HG02943 (cell line): ENCODE data around the gene IGF2BP3.

Source experiments
- ATAC-seq: cut with Tn5 transposase; IDR thresholded peaks from one replicate; pipeline ENCODE4 v1.9.1; 2021; ENCODE audit warnings: mild to moderate bottlenecking, low read depth, moderate library complexity; ENCODE audit not compliant: unreplicated experiment

IGF2BP3 gene

DNA sequence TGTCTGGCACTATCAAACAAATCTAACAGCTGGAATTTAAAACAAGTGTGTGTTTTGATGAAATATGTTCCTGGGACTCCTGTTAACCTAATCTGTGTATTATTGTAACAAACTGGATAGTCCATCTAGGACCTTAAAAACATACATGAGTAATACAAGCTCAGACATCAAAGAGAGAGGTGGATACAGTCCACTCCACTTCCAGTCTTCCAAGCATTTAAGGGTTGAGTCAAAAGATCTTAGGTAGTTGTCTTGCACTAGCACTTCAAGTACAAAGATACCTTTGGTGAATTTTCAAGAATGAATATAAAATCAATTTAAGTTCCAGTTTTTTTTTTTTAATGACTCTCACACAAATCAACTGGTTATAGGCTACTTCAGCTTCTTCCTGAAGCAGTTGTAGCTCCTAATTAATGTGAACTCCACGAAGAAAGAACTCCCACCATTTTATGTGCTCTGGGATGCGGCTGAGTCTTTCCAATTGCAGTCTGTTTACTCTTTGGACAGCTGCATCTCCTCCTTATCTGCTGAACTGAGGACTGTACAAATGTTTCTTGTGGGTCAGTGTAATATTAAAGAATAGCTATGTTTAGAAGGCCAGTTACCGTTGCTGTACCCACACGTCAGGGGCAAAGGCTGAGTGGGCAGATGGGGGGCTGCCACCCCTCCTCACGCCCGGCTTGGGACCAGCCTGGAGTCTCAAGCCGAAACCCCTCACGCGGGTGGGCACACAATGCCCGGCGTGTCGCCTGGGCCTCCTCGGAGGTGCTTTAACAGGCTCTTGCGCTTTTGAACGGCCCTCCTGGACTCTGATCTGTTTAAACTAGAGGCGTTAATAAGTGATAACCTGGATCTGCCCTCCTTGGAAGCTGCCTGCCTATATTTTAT, 2.9 kb upstream of the IGF2BP3 start:
- ATAC-seq: no peak

- ATAC-seq: no peak
These were observed 2.3 kb upstream of the IGF2BP3 start for GRCh38 chr7:23472556-23472955.

DNA sequence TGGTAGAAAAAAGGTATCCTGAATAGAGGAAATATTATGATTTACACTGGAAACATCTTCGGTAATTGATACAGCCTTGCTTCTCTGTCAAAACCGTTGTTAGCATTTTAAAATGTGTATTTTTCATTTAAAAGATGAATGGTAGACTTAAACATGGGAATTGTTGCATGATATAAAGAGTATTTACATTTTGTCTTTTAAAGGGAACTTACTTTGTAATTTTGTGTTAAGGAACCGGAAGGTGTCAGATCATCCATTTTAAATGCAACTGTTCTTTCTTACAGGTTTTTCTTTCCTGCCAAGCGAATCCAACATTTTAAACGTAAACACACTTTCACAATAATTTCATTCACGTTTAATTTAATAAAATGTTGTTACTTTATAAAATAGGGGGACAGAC, 1.8 kb upstream of the IGF2BP3 start:
- no peak for ATAC-seq

DNA sequence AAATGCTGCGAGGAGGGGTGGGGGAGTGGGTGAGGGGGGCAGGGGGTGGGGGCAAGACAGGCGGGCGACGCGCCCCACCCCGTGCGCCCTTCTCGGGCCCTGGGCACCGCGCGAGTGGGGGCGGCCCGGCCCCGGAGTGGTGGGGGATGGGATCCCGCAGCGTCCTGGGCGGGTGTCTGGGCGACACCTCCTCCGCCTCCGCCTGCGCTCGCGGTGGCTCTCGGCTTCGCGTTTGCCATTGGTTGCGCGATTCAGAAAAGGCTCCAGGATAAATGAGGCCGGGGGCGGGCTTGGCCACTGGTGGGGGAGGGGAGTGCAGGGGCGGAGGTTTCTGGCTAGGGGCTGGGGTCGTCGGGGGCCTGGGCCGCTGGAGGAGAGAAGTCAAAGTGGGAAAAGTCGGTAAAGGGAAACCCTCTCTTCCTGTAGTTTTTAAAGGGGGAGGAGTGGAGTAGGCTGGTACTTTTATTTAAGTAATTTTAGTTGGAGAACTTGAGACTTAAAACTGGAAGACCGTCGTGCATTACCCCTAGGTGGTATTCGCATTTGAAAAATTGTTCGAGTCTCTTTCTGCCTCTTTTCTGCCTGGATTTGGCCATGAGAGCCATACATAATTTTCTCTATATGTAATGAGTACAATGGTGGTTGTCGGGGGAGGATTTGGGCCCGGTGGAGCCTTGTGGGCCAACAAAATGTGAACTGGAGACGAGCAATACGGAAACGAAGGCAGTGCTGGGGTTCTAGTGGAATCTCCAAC, 992 bp upstream of the IGF2BP3 start:
- peak; percentile 25 for ATAC-seq

DNA sequence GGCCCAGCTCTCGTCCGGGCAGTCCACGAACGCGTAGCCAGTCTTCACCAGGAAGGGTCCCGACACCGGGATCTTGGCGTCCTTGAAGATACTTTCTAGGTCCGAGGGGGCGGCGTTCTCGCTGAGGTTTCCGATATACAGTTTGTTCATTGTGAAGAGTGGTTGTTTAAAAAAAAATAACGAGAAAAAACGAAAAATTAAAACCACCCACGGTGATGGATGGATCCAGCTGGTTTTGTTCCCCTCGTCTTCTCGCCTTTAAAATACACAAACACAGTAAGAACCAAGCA, 385 bp downstream of the IGF2BP3 start:
- no peak for ATAC-seq

GRCh38 chr7:23469150-23469960, 936 bp downstream of the IGF2BP3 start:
- no peak for ATAC-seq

- no peak for ATAC-seq
These were observed 1.7 kb downstream of the IGF2BP3 start for GRCh38 chr7:23468526-23469149.

DNA sequence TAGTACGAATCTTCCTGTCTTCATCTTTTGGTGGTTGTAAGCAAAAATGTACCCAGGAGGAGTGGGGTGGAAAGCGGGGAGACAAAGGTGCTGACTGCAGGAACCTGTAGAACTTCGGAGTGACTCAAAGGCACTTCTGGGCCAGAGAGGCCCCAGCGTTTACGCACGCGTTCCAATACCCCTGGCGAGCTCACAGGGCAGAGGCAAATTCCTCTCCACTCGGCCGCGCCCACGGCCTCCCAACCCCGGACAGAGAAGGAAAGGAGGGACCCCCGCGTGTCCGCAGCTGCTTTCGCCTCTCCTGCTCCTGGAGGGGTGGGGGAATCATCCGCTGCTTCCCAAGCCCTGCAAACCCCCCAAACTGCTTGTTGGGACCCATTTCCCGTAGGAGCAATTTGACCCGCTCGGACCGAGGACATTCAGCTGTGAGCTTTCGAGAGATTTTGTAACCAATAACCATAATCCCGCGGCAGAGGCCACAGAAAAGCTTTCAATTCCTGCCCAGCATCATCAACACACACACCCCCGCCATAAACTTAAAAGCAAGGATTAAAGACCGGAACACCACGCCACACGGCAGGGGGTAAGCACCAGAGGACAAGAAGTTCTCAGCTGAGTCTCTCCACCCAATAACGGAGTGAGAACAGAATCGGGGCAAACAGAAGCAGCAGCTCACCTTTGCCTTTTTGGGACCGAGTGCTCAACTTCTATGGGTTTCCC, 2.3 kb downstream of the IGF2BP3 start:
- no peak for ATAC-seq

DNA sequence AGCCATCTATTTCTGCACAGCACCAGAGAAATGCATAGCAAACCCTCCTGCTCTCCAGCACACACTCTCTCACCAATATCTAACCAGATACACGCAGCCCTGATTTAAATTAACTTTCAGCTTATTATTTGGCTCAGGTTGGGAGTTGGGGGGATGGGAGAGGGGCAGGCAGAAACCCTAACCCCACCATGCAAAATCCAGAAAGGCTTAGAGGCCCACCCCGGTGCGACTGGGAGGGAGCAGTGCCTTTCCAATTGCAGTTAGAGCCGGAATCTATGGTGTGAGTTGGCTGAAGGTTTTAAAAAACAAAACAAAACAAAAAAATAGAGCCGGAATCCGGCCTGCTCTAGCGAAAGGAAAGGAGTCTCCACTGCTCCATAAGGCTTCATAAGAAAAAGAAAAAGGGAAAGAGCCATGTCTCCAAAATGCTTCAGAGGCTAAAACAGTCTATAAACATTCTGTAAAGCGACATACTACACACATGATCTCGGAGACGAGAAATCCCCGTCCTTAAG, 2.9 kb downstream of the IGF2BP3 start:
- ATAC-seq: no peak

GRCh38 chr7:23462846-23463245, 7.4 kb downstream of the IGF2BP3 start:
- no peak for ATAC-seq

GRCh38 chr7:23458044-23458443, 12.2 kb downstream of the IGF2BP3 start:
- ATAC-seq: no peak

GRCh38 chr7:23456093-23456492, 14.2 kb downstream of the IGF2BP3 start:
- no peak for ATAC-seq

GRCh38 chr7:23454881-23455526, 15.3 kb downstream of the IGF2BP3 start:
- no peak for ATAC-seq

GRCh38 chr7:23450518-23450917, 19.8 kb downstream of the IGF2BP3 start:
- ATAC-seq: no peak

GRCh38 chr7:23449941-23450340, 20.4 kb downstream of the IGF2BP3 start:
- ATAC-seq: no peak

DNA sequence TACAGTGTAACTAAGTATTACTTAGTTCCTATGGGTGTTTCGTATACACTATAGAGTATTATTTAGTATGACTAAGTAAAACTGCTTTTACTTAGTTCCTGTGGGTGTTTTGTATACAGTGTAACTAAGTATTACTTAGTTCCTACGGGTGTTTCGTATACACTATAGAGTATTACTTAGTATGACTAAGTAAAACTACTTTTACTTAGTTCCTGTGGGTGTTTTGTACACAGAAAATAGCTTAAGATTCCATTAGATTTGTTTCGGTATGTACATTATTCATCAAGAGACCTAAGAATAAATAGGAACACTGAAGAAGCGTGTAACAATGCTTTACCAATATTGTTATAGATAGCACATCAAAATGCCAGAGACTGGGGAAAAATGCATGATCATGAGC, 25.0 kb downstream of the IGF2BP3 start:
- no peak for ATAC-seq

- ATAC-seq: no peak
These were observed 26.3 kb downstream of the IGF2BP3 start for GRCh38 chr7:23443974-23444373.

DNA sequence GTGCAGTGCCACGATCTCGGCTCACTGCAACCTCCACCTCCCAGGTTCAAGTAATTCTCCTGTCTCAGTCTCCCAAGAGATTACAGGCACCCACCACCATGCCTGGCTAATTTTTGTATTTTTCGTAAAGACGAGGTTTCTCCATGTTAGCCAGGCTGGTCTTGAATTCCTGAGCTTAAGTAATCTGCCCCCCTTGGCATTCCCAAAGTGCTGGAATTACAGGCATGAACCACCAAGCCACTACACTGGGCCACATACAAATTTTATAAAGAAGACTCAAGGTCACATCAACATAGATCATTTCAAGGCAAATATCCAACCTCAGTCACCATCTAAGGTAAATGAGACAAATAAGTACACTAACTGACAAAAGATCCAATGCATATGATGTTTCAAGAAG, 32.1 kb downstream of the IGF2BP3 start:
- no peak for ATAC-seq

- ATAC-seq: no peak
These were observed 36.0 kb downstream of the IGF2BP3 start for GRCh38 chr7:23434147-23434917.
